ENCODE results near the gene JMJD1C.
"Not testable (repeated sequence)": the region's sequence is repeated elsewhere in the genome, so short reads cannot be mapped to it uniquely, and the experiment has no call there.

Gene JMJD1C

GRCh38 chr10:63155388-63156020 is 310.3 kb downstream of the JMJD1C start:
- DNase-seq, result no peak

- DNase-seq, result no peak
Measured at GRCh38 chr10:63154546-63155387, 311.0 kb downstream of the JMJD1C start.

GRCh38 chr10:63153868-63154545 is 311.8 kb downstream of the JMJD1C start:
- DNase-seq, result not testable (repeated sequence)

- no peak for DNase-seq
Measured at GRCh38 chr10:63150745-63151144, 315.0 kb downstream of the JMJD1C start.

GRCh38 chr10:63146503-63146902 is 319.3 kb downstream of the JMJD1C start:
- DNase-seq, result no peak

- DNase-seq, result no peak
Measured at GRCh38 chr10:63145782-63146181, 320.0 kb downstream of the JMJD1C start.

GRCh38 chr10:63143987-63144386 is 321.8 kb downstream of the JMJD1C start:
- DNase-seq, result no peak

- DNase-seq, result no peak
Measured at GRCh38 chr10:63142136-63142535, 323.6 kb downstream of the JMJD1C start.

- no peak for DNase-seq
Measured at GRCh38 chr10:63140077-63140476, 325.7 kb downstream of the JMJD1C start.

- DNase-seq, result no peak
Measured at GRCh38 chr10:63137306-63137705, 328.5 kb downstream of the JMJD1C start.

- no peak for DNase-seq
Measured at GRCh38 chr10:63133821-63134557, 331.8 kb downstream of the JMJD1C start.

GRCh38 chr10:63133056-63133820 is 332.5 kb downstream of the JMJD1C start, which contains the start of gene NRBF2:
NRBF2 (plus strand) TSS chr10:63133328; CDS start chr10:63133471, 143 bp downstream.
- peak; percentile 83 for DNase-seq

GRCh38 chr10:63132651-63133055 is 333.1 kb downstream of the JMJD1C start:
- DNase-seq, result no peak

- no peak for DNase-seq
Measured at GRCh38 chr10:63129888-63130287, 335.9 kb downstream of the JMJD1C start.

GRCh38 chr10:63128443-63128842 is 337.3 kb downstream of the JMJD1C start:
- no peak for DNase-seq

- DNase-seq, result no peak
Measured at GRCh38 chr10:63125459-63125858, 340.3 kb downstream of the JMJD1C start.

- DNase-seq, result no peak
Measured at GRCh38 chr10:63123727-63124362, 341.9 kb downstream of the JMJD1C start.

- DNase-seq, result no peak
Measured at GRCh38 chr10:63120554-63120953, 345.2 kb downstream of the JMJD1C start.

GRCh38 chr10:63119041-63119440 is 346.7 kb downstream of the JMJD1C start:
- DNase-seq, result no peak
